ENCODE data around the gene SMARCA2.

The SMARCA2 gene

DNA sequence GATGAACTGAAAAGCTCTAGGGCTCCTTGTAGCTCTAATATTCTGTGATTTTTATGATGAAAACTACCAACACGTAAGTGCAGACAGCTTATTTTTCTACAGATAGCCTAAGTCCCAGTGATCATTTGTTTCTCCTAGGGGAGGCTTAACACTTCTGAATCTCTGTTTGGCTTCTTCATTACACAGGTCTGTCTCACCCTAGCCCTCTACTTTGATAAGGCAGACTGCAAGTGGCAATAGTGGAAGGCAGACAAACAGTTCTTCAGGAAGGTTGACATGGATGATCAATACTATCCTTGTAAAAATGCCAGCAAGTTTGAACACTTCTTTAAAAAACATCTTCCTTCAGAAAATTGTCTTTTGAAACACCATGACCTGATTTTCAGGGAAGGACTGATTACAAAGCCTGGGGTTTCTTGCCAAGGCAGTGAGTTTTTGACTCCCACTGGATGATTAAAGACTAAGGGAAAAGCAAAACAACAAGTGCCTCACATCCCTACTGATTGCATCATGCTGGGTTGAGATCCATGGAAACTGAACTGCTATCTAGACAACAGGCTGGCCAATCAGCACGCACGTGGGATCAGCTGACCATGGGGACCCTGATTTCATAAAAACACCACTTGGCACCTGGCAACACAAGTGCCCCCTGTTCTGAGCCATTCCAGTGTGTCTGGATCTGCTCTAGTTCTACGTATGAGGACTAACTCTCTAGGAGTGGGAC is 212.2 kb downstream of the SMARCA2 start:
- TF ChIP-seq, protein P1, sequence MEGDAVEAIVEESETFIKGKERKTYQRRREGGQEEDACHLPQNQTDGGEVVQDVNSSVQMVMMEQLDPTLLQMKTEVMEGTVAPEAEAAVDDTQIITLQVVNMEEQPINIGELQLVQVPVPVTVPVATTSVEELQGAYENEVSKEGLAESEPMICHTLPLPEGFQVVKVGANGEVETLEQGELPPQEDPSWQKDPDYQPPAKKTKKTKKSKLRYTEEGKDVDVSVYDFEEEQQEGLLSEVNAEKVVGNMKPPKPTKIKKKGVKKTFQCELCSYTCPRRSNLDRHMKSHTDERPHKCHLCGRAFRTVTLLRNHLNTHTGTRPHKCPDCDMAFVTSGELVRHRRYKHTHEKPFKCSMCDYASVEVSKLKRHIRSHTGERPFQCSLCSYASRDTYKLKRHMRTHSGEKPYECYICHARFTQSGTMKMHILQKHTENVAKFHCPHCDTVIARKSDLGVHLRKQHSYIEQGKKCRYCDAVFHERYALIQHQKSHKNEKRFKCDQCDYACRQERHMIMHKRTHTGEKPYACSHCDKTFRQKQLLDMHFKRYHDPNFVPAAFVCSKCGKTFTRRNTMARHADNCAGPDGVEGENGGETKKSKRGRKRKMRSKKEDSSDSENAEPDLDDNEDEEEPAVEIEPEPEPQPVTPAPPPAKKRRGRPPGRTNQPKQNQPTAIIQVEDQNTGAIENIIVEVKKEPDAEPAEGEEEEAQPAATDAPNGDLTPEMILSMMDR (IDR thresholded peaks at IDR 0.05; ENCODE audit: insufficient read depth, low read length, poor library complexity, severe bottlenecking), result no peak
- DNase-seq (ENCODE audit: extremely low read depth, insufficient read length), result no peak
- H3K4me3 ChIP-seq (replicated peaks; ENCODE audit: low read depth, low read length), result no peak overlapping the region

DNA sequence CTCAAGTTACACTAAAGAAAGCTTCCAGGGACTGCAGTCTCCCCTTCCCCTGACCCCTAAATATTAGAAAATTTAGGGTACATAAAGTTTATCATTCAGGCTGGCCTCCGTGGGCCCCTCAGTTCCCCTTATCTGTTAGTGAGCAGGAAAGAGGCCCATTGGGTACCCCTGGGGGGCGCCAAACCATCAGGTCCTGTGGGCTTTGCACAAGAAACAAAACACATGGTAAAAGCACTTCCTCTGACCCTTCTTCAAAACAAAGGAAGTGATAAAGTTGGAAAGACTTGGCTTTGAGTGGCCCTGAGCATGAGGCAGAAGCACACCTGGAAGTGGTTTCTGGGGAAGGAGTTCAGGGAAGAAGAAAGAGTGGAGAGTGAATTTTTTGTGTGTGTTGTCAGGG is 213.0 kb downstream of the SMARCA2 start:
- no peak overlapping the region for H3K4me3 ChIP-seq (replicated peaks; ENCODE audit: low read depth, low read length)
- H3K36me3 ChIP-seq (ENCODE audit: control insufficient read depth, insufficient read depth, low read length), result no peaks in the 10 kb centered on the region
- TF ChIP-seq, protein P1 (IDR thresholded peaks at IDR 0.05; ENCODE audit: insufficient read depth, low read length, poor library complexity, severe bottlenecking), result peak; percentile 49
- DNase-seq (ENCODE audit: extremely low read depth, insufficient read length), result no peak
- no peaks in the 10 kb centered on the region for H3K27me3 ChIP-seq (replicated peaks; ENCODE audit: control insufficient read depth, insufficient read depth, low read length)

More for the DNA sequence above, 212.2 kb downstream of the SMARCA2 start:
- H3K36me3 ChIP-seq (ENCODE audit: control insufficient read depth, insufficient read depth, low read length), result no peaks in the 10 kb centered on the region
- no peaks in the 10 kb centered on the region for H3K27me3 ChIP-seq (replicated peaks; ENCODE audit: control insufficient read depth, insufficient read depth, low read length)

DNA sequence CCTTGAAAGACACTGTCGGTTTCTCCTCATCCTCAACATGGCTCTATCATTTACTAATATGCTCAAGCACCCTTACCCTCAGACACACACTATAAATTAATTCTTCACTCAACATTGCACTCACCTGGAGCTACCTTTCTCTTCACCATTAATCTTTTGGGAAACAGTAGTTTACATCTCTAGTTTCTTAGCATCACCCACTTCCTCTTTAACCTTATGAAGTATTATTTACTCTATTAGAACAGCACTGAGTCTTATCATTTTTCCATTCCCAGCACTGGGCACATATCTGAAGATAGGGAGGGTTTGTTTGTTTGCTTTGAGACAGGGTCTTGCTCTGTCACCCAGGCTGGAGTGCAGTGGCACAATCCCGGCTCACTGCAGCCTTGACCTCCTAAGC is 213.5 kb downstream of the SMARCA2 start:
- H3K27me3 ChIP-seq (replicated peaks; ENCODE audit: control insufficient read depth, insufficient read depth, low read length), result no peaks in the 10 kb centered on the region
- no peak overlapping the region for H3K4me3 ChIP-seq (replicated peaks; ENCODE audit: low read depth, low read length)
- DNase-seq (ENCODE audit: extremely low read depth, insufficient read length), result no peak
- TF ChIP-seq, protein P1 (IDR thresholded peaks at IDR 0.05; ENCODE audit: insufficient read depth, low read length, poor library complexity, severe bottlenecking), result no peak
- no peaks in the 10 kb centered on the region for H3K36me3 ChIP-seq (ENCODE audit: control insufficient read depth, insufficient read depth, low read length)

DNA sequence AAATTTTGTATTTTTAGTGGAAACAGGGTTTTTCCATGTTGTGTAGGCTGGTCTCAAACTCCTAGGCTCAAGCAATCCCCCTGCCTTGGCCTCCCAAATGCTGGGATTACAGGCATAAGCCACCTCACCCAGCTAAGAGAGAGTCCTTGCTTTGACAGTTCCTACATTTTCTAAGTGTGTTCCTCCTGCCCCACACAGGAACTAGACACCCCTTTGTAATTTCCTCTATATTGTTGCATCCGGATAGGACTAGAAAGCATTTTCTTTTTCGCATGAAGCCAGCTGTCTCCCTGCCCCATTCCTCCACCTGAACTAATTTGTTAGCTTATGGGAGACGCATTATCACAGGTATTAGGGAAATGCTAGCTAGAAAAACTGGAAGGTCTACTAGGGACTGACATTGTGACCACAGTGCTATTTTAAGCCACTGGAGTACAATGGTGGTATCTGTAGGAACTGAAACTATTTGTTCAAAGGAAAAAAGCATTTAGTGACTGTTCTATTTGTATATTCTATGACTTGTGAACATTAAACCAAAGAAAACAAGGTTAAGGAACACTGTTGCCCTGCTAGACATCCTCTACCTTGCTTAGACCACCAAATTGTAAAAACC is 214.1 kb downstream of the SMARCA2 start:
- no peaks in the 10 kb centered on the region for H3K27me3 ChIP-seq (replicated peaks; ENCODE audit: control insufficient read depth, insufficient read depth, low read length)
- no peak overlapping the region for H3K4me3 ChIP-seq (replicated peaks; ENCODE audit: low read depth, low read length)
- TF ChIP-seq, protein P1 (IDR thresholded peaks at IDR 0.05; ENCODE audit: insufficient read depth, low read length, poor library complexity, severe bottlenecking), result no peak
- DNase-seq (ENCODE audit: extremely low read depth, insufficient read length), result peak; percentile 26
- no peaks in the 10 kb centered on the region for H3K36me3 ChIP-seq (ENCODE audit: control insufficient read depth, insufficient read depth, low read length)

DNA sequence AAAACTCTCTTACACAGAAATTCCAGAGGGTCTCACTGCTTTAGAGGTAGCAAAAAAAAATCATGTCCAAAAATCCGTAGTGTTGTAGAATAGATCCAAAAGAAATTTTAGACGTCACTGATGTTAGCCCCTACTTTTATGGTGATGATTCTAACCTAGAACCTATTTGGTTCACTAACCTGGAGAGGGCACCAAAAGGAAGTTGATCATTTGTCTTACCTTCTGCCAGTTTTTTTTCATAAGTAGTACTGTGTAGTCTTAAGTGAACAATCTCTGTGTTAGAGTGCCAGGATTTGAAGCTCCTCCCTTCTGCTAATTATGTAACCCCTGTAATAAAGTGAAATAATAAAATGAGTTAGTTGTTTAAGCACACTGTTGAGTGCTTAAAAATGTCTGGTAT is 215.2 kb downstream of the SMARCA2 start:
- Histone ChIP-seq H3K4me3 (replicated peaks; ENCODE audit: low read depth, low read length) (no peak overlapping the region), H3K27me3 (replicated peaks; ENCODE audit: control insufficient read depth, insufficient read depth, low read length) (no peaks in the 10 kb centered on the region), H3K36me3 (ENCODE audit: control insufficient read depth, insufficient read depth, low read length) (no peaks in the 10 kb centered on the region)
- no peak for DNase-seq (ENCODE audit: extremely low read depth, insufficient read length)
- TF ChIP-seq, protein P1 (IDR thresholded peaks at IDR 0.05; ENCODE audit: insufficient read depth, low read length, poor library complexity, severe bottlenecking), result no peak
